Ishikawa (cell line): ENCODE data around the gene PPP1R12B.

Experiments used
- CEBPB ChIP-seq: IDR thresholded peaks from 2 replicates; pipeline ENCODE4 v1.6.1; 2012
- CREB1 ChIP-seq: IDR thresholded peaks from 2 replicates; pipeline ENCODE4 v1.6.1; 2012; ENCODE audit warnings: low read depth
- EP300 ChIP-seq: IDR thresholded peaks from 2 replicates; pipeline ENCODE4 v1.6.1; 2012; ENCODE audit warnings: borderline replicate concordance
- FOXM1 ChIP-seq: IDR thresholded peaks from 2 replicates; pipeline ENCODE4 v1.6.1; 2012; ENCODE audit warnings: low read depth, borderline replicate concordance
- NFIC ChIP-seq: IDR thresholded peaks from 2 replicates; pipeline ENCODE4 v1.6.1; 2012
- RAD21 ChIP-seq: IDR thresholded peaks from 2 replicates; pipeline ENCODE4 v1.6.1; 2012; ENCODE audit warnings: low read depth
- TAF1 ChIP-seq: IDR thresholded peaks from 2 replicates; pipeline ENCODE4 v1.6.1; 2012; ENCODE audit warnings: low read depth, mild to moderate bottlenecking
- TEAD4 ChIP-seq: IDR thresholded peaks from 2 replicates; pipeline ENCODE4 v1.6.1; 2012
- USF1 ChIP-seq: IDR thresholded peaks from 2 replicates; pipeline ENCODE4 v1.6.1; 2012
- ZBTB7A ChIP-seq: IDR thresholded peaks from 2 replicates; pipeline ENCODE4 v1.6.1; 2012; ENCODE audit warnings: low read depth
- TF ChIP-seq, protein P1 (sequence below): IDR thresholded peaks from 2 replicates; pipeline ENCODE4 v1.6.1; 2012; ENCODE audit warnings: low read depth, mild to moderate bottlenecking
- TF ChIP-seq, protein P2 (sequence below): IDR thresholded peaks from 2 replicates; pipeline ENCODE4 v1.6.1; 2012

DNA sequence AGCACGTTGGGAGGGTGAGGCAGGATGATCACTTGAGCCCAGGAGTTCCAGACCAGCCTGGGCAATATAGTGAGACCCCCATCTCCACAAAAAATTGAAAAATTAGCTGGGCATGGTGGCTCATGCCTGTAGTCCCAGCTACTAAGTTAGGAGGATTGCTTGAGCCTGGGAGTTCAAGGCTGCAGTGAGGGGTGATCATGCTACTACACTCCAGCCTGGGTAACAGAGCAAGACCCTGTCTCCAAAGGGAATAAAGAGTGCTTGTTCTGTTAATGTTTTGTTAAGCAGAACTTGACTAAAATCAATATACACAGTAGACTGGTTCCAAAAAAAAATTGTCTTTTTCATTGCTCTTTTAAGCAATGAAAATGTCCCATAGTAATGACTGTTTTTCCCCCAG, 215.3 kb downstream of the PPP1R12B start:
- TF ChIP-seq CEBPB = no peak
- TF ChIP-seq, protein P1, sequence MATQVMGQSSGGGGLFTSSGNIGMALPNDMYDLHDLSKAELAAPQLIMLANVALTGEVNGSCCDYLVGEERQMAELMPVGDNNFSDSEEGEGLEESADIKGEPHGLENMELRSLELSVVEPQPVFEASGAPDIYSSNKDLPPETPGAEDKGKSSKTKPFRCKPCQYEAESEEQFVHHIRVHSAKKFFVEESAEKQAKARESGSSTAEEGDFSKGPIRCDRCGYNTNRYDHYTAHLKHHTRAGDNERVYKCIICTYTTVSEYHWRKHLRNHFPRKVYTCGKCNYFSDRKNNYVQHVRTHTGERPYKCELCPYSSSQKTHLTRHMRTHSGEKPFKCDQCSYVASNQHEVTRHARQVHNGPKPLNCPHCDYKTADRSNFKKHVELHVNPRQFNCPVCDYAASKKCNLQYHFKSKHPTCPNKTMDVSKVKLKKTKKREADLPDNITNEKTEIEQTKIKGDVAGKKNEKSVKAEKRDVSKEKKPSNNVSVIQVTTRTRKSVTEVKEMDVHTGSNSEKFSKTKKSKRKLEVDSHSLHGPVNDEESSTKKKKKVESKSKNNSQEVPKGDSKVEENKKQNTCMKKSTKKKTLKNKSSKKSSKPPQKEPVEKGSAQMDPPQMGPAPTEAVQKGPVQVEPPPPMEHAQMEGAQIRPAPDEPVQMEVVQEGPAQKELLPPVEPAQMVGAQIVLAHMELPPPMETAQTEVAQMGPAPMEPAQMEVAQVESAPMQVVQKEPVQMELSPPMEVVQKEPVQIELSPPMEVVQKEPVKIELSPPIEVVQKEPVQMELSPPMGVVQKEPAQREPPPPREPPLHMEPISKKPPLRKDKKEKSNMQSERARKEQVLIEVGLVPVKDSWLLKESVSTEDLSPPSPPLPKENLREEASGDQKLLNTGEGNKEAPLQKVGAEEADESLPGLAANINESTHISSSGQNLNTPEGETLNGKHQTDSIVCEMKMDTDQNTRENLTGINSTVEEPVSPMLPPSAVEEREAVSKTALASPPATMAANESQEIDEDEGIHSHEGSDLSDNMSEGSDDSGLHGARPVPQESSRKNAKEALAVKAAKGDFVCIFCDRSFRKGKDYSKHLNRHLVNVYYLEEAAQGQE = no peak
- no peak for TF ChIP-seq TAF1
- no peak for TF ChIP-seq CREB1
- TF ChIP-seq ZBTB7A = no peak
- no peak for TF ChIP-seq NFIC
- no peak for TF ChIP-seq RAD21
- TF ChIP-seq EP300 = no peak
- no peak for TF ChIP-seq FOXM1
- TF ChIP-seq, protein P2, sequence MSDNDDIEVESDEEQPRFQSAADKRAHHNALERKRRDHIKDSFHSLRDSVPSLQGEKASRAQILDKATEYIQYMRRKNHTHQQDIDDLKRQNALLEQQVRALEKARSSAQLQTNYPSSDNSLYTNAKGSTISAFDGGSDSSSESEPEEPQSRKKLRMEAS = no peak
- TF ChIP-seq USF1 = no peak
- TF ChIP-seq TEAD4 = no peak
